GM18907 (cell line): ENCODE measurements around the gene PIP4P1.
"Not testable (repeated sequence)": the region's sequence is repeated elsewhere in the genome, so short reads cannot be mapped to it uniquely, and the experiment has no call there.

ENCODE experiments used
- ATAC-seq: cut with Tn5 transposase; IDR thresholded peaks from one replicate; pipeline ENCODE4 v1.9.1; 2021; ENCODE audit warnings: mild to moderate bottlenecking, moderate library complexity; ENCODE audit not compliant: unreplicated experiment

The PIP4P1 gene

GRCh38 chr14:20461225-20462141 lies at the start of gene PIP4P1:
Gene PIP4P1 (minus strand): TSS chr14:20461434. CDS start chr14:20461325, 109 bp downstream.
- ATAC-seq, result peak; percentile 95

- no peak for ATAC-seq
Observed at GRCh38 chr14:20508367-20508766, 47.1 kb upstream of the PIP4P1 start.

- ATAC-seq, result not testable (repeated sequence)
Observed at GRCh38 chr14:20507537-20507936, 46.3 kb upstream of the PIP4P1 start.

- not testable (repeated sequence) for ATAC-seq
Observed at GRCh38 chr14:20506752-20507151, 45.5 kb upstream of the PIP4P1 start.

GRCh38 chr14:20506276-20506675 lies 45.0 kb upstream of the PIP4P1 start:
- ATAC-seq, result not testable (repeated sequence)

- ATAC-seq, result no peak
Observed at GRCh38 chr14:20503898-20504297, 42.7 kb upstream of the PIP4P1 start.

GRCh38 chr14:20501346-20501745 lies 40.1 kb upstream of the PIP4P1 start:
- no peak for ATAC-seq

- ATAC-seq, result no peak
Observed at GRCh38 chr14:20499881-20500280, 38.6 kb upstream of the PIP4P1 start.

GRCh38 chr14:20499108-20499507 lies 37.9 kb upstream of the PIP4P1 start:
- no peak for ATAC-seq

GRCh38 chr14:20498622-20499021 lies 37.4 kb upstream of the PIP4P1 start:
- no peak for ATAC-seq

- no peak for ATAC-seq
Observed at GRCh38 chr14:20494935-20495766, 33.9 kb upstream of the PIP4P1 start.

GRCh38 chr14:20493634-20494033 lies 32.4 kb upstream of the PIP4P1 start:
- ATAC-seq, result no peak

- ATAC-seq, result no peak
Observed at GRCh38 chr14:20492486-20492885, 31.3 kb upstream of the PIP4P1 start.

- no peak for ATAC-seq
Observed at GRCh38 chr14:20490563-20490962, 29.3 kb upstream of the PIP4P1 start.

GRCh38 chr14:20489093-20489994 lies 28.1 kb upstream of the PIP4P1 start:
- ATAC-seq, result peak; percentile 66

GRCh38 chr14:20487396-20487725 lies 26.1 kb upstream of the PIP4P1 start:
- no peak for ATAC-seq

GRCh38 chr14:20486684-20487395 lies 25.6 kb upstream of the PIP4P1 start:
- ATAC-seq, result no peak

- no peak for ATAC-seq
Observed at GRCh38 chr14:20485900-20486299, 24.7 kb upstream of the PIP4P1 start.

- no peak for ATAC-seq
Observed at GRCh38 chr14:20482382-20482781, 21.1 kb upstream of the PIP4P1 start.

- no peak for ATAC-seq
Observed at GRCh38 chr14:20478894-20479293, 17.7 kb upstream of the PIP4P1 start.
